Activated CD4-positive, alpha-beta T cell treated with anti-CD3 and anti-CD28 coated beads for 36 hours (primary cell): ENCODE data around the gene NUDT9. TPM values are rescaled to one million over a fixed set of nuclear protein-coding genes. Genes with fewer than 3 reads are reported as not detected.
"Not testable (repeated sequence)": the region's sequence is repeated elsewhere in the genome, so short reads cannot be mapped to it uniquely, and the experiment has no call there.

Source experiments
- ATAC-seq: fragments of 200-7000 bp; cut with Tn5 transposase; one replicate; pipeline ENCODE4 v1.10.0; 2021; ENCODE audit warnings: mild to moderate bottlenecking, moderate library complexity
- CTCF ChIA-PET: fragments of 350-600 bp; sonication (Branson Sonifier 250); formaldehyde crosslinking; loops from one replicate; lab custom pipeline; 2021; ENCODE audit warnings: antibody characterized with exemption; lab: Charles Lee
- POLR2A ChIA-PET: fragments of 350-600 bp; sonication (Branson Sonifier 250); formaldehyde crosslinking; loops from one replicate; lab custom pipeline; 2021; ENCODE audit warnings: antibody characterized with exemption, inconsistent platforms; lab: Charles Lee
- DNase-seq: peaks from one replicate; pipeline ENCODE4 v3.0.0-alpha.2; 2020
- H3K27ac Mint-ChIP-seq: one replicate; pipeline ENCODE4 v1.8.0; 2021; ENCODE audit warnings: mixed read lengths
- H3K27me3 Mint-ChIP-seq: one replicate; pipeline ENCODE4 v1.8.0; 2021; ENCODE audit warnings: mixed read lengths
- H3K36me3 Mint-ChIP-seq: one replicate; pipeline ENCODE4 v1.8.0; 2021; ENCODE audit warnings: low read depth, mixed read lengths
- H3K4me1 Mint-ChIP-seq: one replicate; pipeline ENCODE4 v1.8.0; 2021; ENCODE audit warnings: mixed read lengths
- H3K4me3 Mint-ChIP-seq: one replicate; pipeline ENCODE4 v1.8.0; 2021; ENCODE audit warnings: mild to moderate bottlenecking, moderate library complexity, mixed read lengths
- H3K9me3 Mint-ChIP-seq: one replicate; pipeline ENCODE4 v1.8.0; 2021; ENCODE audit warnings: low read depth, mixed read lengths
- intact Hi-C, 2 experiments: fragments of 100-400 bp; cut with DNase I in 1 of 2; cut with micrococcal nuclease in 1 of 2; formaldehyde crosslinking; loops; one replicate each; pipeline versions ENCODE4 v1.14.2 to v1.15.1; 2022 to 2024; cut with DNase I, micrococcal nuclease
- total RNA-seq, 2 experiments: library from RNA; stranded (reverse); gene quantifications; one replicate each; pipeline ENCODE4 v1.2.3, GENCODE V29; 2021

Gene NUDT9, protein sequence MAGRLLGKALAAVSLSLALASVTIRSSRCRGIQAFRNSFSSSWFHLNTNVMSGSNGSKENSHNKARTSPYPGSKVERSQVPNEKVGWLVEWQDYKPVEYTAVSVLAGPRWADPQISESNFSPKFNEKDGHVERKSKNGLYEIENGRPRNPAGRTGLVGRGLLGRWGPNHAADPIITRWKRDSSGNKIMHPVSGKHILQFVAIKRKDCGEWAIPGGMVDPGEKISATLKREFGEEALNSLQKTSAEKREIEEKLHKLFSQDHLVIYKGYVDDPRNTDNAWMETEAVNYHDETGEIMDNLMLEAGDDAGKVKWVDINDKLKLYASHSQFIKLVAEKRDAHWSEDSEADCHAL
- total RNA-seq: 10 to 100 TPM in 1 of 2 experiments, 1 to 10 TPM in 1; 9.8 to 13.3 TPM

DNA sequence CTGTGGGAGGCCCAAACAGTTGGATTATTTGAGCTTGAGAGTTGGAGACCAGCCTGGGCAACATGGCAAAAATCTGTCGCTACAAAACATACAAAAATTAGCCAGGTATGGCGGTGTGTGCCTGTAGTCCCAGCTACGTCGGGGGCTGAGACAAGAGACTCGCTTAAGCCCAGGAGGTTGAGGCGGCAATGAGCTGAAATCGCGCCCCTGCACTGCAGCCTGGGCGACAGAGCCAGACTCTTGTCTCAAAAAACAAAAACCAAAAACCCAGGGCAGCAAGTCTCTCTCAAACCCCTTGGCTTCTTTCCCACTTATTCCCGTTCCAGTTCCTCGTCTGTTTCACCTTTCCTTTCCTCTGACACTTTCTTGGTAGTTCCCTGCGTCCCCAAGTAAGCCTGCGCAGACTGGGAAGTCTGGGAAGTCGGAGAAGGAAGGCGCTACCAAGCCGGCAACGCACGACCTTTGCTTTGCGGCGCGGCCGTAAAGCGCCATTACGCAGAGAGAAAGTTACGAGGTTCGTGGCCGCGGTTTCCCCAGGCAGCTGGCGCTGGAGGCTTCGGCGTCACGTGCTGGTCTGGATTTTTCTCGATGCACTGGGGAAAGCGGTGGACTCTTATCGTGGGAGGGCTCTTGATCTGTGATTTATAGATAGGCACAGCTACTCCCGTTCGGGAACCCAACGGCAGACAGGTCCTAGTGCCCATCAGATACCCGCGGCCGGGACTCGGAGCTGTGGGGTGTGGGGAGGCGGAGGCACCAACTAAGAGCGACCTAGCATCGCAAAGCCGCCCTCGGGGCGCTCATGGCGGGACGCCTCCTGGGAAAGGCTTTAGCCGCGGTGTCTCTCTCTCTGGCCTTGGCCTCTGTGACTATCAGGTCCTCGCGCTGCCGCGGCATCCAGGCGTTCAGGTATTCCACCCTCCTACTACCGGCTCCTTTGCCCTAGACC, at the start of gene NUDT9:
TSS of gene NUDT9 (plus strand) at position 470 of the 949 bp plus-strand sequence. CDS start at position 803, 333 bp downstream.
- DNase-seq (peak; percentile 94), ATAC-seq (peak; percentile 88)
- no peaks in the 10 kb centered on the region for H3K36me3 Mint-ChIP-seq
- peaks cover 33% of the 10 kb centered on the region for H3K4me1 Mint-ChIP-seq
- ChIA-PET CTCF (interaction anchor here (0.7 to 3.7 kb wide), 4 partner anchors 18 to 586 kb away, joined by 3 to 18 read pairs (median 3); partner anchors contain the start of gene HSD17B11), POLR2A (interaction anchor here (1.8 kb wide), 1 partner anchor 31 kb away, joined by 4 read pairs; the partner anchor contains the start of gene HSD17B11)
- no peaks in the 10 kb centered on the region for H3K27me3 Mint-ChIP-seq
- intact Hi-C loops: loop anchor here (1.0 to 10.0 kb wide), 9 partner anchors 31 to 1692 kb away; partner anchors contain the start of genes HSD17B11 (in 2 of the 2), KLHL8 (in 2 of the 2), AFF1 (in 1 of the 2) and PKD2 (in 1 of the 2)
- no peaks in the 10 kb centered on the region for H3K9me3 Mint-ChIP-seq
- H3K27ac Mint-ChIP-seq: peak within 1 kb of the TSS; percentile 99
- H3K4me3 Mint-ChIP-seq: peak within 1 kb of the TSS; percentile 86

DNA sequence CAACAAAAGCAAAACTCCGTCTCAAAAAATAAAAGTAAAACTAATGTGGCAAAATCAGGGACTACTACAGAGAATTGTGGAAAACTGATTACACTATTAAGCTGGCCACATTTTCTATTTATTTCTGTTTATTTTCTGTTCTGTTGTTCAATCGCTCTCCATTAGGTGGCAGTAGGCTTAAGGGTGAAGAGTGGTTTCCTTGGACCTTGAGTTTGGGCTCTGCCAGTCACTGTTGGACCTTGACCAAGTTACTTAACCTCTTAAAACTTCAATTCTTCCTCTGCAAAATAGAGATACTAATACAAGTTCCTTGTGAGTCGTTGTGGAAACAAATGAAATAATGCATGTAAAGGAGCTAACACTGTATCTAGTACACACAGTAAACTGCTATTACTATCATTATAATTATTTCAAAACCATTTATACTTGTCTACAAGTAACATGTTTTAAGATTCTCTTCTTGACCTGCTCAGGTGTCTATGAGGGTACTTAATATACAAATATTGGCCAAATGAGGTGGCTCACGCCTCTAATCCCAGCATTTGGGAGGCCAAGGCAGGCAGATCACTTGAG, 46.6 kb upstream of the NUDT9 start:
- no peaks in the 10 kb centered on the region for H3K27me3 Mint-ChIP-seq
- POLR2A ChIA-PET: no interaction called here

DNA sequence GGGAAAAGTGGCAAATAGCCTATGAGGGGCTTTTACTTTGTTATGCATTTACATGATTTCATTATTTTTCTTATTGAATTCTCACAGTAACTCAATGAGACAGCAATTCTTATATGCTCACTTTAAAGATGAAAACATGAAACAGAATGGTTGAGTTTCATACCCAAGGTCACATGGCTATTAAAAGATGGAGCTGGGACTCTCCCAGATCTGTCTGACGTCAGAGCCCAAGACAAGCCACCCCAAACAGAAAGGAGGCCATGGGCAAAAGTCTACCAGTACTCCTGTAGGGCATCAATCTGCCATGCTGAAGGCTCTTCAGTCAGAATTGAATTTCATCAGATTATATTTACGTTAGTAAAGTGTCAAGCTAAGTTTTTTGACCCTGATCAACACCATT, 44.6 kb upstream of the NUDT9 start:
- Mint-ChIP-seq H3K27ac (no peak overlapping the region), H3K4me3 (no peak overlapping the region), H3K4me1 (no peaks in the 10 kb centered on the region), H3K27me3 (no peaks in the 10 kb centered on the region), H3K9me3 (no peaks in the 10 kb centered on the region), H3K36me3 (peaks cover 7% of the 10 kb centered on the region)
- DNase-seq (no peak), ATAC-seq (no peak)
- POLR2A ChIA-PET: no interaction called here
- intact Hi-C loops: no loop called here
- CTCF ChIA-PET: interaction anchor here (0.5 kb wide), 1 partner anchor 881 kb away, joined by 3 read pairs; no protein-coding TSS in a partner anchor

More for the DNA sequence above, 46.6 kb upstream of the NUDT9 start:
- DNase-seq (no peak), ATAC-seq (no peak)
- Mint-ChIP-seq H3K4me3 (no peak overlapping the region), H3K27ac (no peak overlapping the region), H3K36me3 (peaks cover 13% of the 10 kb centered on the region), H3K9me3 (no peaks in the 10 kb centered on the region), H3K4me1 (no peaks in the 10 kb centered on the region)
- intact Hi-C loops: no loop called here
- CTCF ChIA-PET: interaction anchor here (1.3 to 1.5 kb wide), 2 partner anchors 18 to 91 kb away, joined by 4 read pairs; no protein-coding TSS in a partner anchor

DNA sequence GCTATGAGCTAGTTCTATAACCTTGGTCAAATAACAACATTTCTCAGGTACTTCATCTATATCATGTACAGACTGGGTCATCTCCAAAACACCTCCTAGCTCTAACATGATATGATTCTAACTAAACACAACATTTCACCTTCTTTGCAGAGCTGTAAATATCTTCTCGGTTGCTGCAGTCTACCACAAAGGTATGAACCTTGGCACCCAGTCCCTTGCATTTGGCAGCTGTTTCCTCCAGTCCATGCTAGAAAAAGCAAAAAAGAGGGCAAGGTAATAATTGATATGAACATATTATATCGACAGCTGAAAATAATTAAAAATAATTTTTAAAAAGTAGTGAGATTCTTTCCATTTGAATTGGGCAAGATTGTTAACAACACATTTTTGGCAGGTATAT, 40.3 kb upstream of the NUDT9 start:
- Mint-ChIP-seq H3K9me3 (peaks cover under 1% of the 10 kb centered on the region), H3K27me3 (no peaks in the 10 kb centered on the region), H3K27ac (no peak overlapping the region), H3K36me3 (peaks cover 7% of the 10 kb centered on the region), H3K4me1 (peaks cover 21% of the 10 kb centered on the region), H3K4me3 (no peak overlapping the region)
- CTCF ChIA-PET: interaction anchor here (0.9 to 1.3 kb wide), 3 partner anchors 12 to 83 kb away, joined by 3 to 6 read pairs (median 3); no protein-coding TSS in a partner anchor
- POLR2A ChIA-PET: interaction anchor here (0.7 kb wide), 1 partner anchor 34 kb away, joined by 3 read pairs; no protein-coding TSS in a partner anchor
- intact Hi-C loops: no loop called here
- no peak for ATAC-seq
- no peak for DNase-seq

DNA sequence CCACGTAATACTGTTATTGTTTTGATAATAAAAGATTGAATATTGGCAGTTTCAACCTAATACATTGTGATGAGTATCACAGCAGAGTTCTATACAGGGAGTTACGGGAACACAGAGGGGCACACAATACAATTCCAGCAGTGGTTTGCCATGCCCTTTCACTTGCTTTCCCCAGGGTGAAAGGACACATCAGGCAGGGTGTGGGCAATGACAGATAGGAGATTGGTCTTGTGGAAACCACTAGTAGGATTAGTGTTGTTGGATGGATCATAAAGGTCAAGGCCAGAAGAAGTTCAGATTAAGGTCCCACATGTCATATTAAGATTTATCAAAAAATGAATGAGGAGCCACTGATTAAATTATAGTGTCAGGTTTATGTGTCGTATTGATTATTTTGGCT, 39.4 kb upstream of the NUDT9 start:
- H3K36me3 Mint-ChIP-seq: peaks cover 13% of the 10 kb centered on the region
- H3K9me3 Mint-ChIP-seq: peaks cover 4% of the 10 kb centered on the region
- no peaks in the 10 kb centered on the region for H3K27me3 Mint-ChIP-seq
- DNase-seq (no peak), ATAC-seq (no peak)
- peaks cover 28% of the 10 kb centered on the region for H3K4me1 Mint-ChIP-seq
- intact Hi-C loops: no loop called here
- CTCF ChIA-PET: no interaction called here
- POLR2A ChIA-PET: no interaction called here
- no peak overlapping the region for H3K4me3 Mint-ChIP-seq
- no peak overlapping the region for H3K27ac Mint-ChIP-seq

DNA sequence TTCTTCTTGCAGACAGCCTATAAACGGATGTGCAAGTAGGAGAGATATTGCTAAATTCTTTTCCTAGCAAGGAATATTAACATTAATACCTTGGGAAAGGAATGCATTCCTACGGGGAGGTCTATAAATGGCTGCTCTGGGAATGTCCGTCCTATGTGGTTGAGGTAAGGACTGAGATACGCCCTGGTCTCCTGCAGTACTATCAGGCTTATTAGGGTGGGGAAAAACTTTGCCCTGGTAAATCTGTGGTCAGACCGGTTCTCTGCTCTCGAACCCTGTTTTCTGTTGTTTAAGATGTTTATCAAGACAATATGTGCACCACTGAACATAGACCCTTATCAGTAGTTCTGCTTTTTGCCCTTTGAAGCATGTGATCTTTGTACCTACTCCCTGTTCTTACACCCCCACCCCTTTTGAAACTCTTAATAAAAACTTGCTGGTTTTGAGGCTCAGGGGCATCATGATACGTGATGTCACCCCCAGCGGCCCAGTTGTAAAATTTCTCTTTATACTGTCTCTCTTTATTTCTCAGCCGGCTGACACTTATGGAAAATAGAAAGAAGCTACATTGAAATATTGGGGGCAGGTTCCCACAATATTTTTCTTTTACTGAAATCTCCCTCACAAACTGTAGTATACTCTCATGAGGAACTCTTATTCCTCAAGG, 37.8 kb upstream of the NUDT9 start:
- H3K27me3 Mint-ChIP-seq, intact Hi-C loops, H3K4me3 Mint-ChIP-seq, H3K9me3 Mint-ChIP-seq, CTCF ChIA-PET, DNase-seq, H3K27ac Mint-ChIP-seq, POLR2A ChIA-PET, ATAC-seq: not testable (repeated sequence)
- peaks cover 40% of the 10 kb centered on the region for H3K4me1 Mint-ChIP-seq
- H3K36me3 Mint-ChIP-seq: peaks cover 13% of the 10 kb centered on the region

DNA sequence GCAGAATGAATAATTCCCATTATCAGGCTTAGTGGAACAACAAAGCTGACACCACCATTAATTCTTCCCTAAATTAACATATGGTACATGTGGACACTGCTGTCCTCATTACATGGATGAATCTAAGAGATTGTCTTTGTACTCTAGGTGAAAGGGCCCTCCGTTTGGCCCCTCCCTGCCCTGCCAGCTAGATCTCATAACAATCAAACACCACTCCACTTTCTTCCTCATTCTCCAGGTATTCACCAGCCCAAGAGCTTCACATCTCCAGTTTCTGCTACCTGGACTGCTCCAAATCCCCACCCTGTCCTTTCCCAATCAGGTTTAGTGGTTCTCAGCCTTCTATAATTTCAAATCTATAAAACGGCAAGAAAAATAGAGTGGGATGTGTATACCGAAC, 35.1 kb upstream of the NUDT9 start:
- CTCF ChIA-PET: no interaction called here
- Mint-ChIP-seq H3K27ac (no peak overlapping the region), H3K9me3 (peaks cover 4% of the 10 kb centered on the region), H3K4me1 (peaks cover 52% of the 10 kb centered on the region), H3K4me3 (no peak overlapping the region), H3K27me3 (no peaks in the 10 kb centered on the region), H3K36me3 (peaks cover 8% of the 10 kb centered on the region)
- intact Hi-C loops: no loop called here
- ATAC-seq (no peak), DNase-seq (no peak)
- POLR2A ChIA-PET: no interaction called here

DNA sequence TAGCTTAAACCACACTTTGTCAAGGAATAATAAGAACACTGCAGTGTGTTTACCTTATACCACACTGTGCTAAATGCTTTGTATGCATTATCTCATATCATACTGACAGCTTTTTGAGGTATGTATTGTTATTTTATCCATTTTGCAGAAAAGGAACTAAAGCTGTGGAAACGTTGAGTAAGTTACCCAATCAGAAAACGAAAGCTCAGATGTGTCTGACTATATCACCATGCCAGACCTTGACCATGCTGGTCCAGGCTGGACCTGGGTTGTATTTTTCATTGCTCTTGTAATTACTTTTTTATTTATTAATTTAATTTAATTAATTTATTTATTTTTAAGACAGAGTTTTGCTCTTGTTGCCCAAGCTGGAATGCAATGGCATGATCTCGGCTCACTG, 33.5 kb upstream of the NUDT9 start:
- Mint-ChIP-seq H3K27ac (no peak overlapping the region), H3K27me3 (no peaks in the 10 kb centered on the region), H3K36me3 (peaks cover 8% of the 10 kb centered on the region), H3K9me3 (peaks cover 4% of the 10 kb centered on the region), H3K4me3 (peak overlapping the region; percentile 78), H3K4me1 (peaks cover 46% of the 10 kb centered on the region)
- CTCF ChIA-PET: interaction anchor here (0.6 to 1.2 kb wide), 5 partner anchors 9 to 83 kb away, joined by 3 read pairs; no protein-coding TSS in a partner anchor
- DNase-seq (no peak), ATAC-seq (no peak)
- intact Hi-C loops: no loop called here
- POLR2A ChIA-PET: no interaction called here

DNA sequence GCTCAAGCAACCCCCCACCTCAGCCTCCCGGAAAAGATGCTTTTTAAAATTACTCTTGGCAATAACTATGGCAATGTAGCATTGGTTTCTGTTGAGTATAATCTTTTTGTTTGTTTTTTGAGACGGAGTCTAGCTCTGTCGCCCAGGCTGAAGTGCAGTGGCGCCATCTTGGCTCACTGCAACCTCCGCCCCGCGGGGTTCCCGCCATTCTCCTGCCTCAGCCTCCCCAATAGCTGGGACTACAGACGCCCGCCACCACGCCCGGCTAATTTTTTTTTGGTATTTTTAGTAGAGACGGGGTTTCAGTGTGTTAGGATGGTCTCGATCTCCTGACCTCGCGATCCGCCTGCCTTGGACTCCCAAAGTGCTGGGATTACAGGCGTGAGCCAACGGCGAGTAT, 32.3 kb upstream of the NUDT9 start:
- intact Hi-C loops: loop anchor here in 1 of 2 experiments (2.0 kb wide), 1 partner anchor 895 kb away; the partner anchor contains the start of gene PPM1K
- ChIA-PET CTCF (interaction anchor here (0.6 to 2.7 kb wide), 7 partner anchors 9 to 824 kb away, joined by 3 to 18 read pairs (median 4); partner anchors contain the start of gene NUDT9), POLR2A (interaction anchor here (0.7 kb wide), 2 partner anchors 170 to 317 kb away, joined by 3 to 7 read pairs; no protein-coding TSS in a partner anchor)
- H3K27me3 Mint-ChIP-seq, H3K36me3 Mint-ChIP-seq, DNase-seq, ATAC-seq, H3K9me3 Mint-ChIP-seq: not testable (repeated sequence)
- H3K4me3 Mint-ChIP-seq: peak overlapping the region; percentile 78
- peaks cover 48% of the 10 kb centered on the region for H3K4me1 Mint-ChIP-seq
- H3K27ac Mint-ChIP-seq: peak overlapping the region; percentile 92

DNA sequence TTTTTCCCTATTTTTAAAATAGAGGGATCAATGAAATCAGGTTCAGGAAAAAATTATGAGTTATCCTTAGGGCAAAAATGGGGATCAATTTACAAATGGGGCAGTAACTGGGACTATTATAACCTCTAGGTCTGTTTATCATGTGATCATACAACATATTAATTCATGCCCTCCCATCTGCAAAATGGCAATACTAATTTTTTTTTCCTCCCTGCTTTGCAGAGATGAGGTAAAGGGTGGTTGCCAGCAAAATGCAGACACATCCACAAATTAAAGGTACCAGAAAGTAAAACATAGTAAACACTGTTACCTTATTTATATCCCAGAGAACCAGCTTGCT, 31.9 kb upstream of the NUDT9 start:
- CTCF ChIA-PET: interaction anchor here (0.6 to 2.7 kb wide), 10 partner anchors 8 to 823 kb away, joined by 3 to 18 read pairs (median 4); partner anchors contain the start of gene NUDT9
- peak; percentile 5 for ATAC-seq
- peak overlapping the region; percentile 78 for H3K4me3 Mint-ChIP-seq
- H3K36me3 Mint-ChIP-seq: peaks cover 6% of the 10 kb centered on the region
- POLR2A ChIA-PET: interaction anchor here (0.6 to 1.0 kb wide), 4 partner anchors 23 to 317 kb away, joined by 3 to 7 read pairs (median 4); partner anchors contain the start of gene NUDT9
- peaks cover 48% of the 10 kb centered on the region for H3K4me1 Mint-ChIP-seq
- peak overlapping the region; percentile 92 for H3K27ac Mint-ChIP-seq
- no peaks in the 10 kb centered on the region for H3K27me3 Mint-ChIP-seq
- DNase-seq: no peak
- intact Hi-C loops: loop anchor here in 1 of 2 experiments (2.0 kb wide), 1 partner anchor 894 kb away; the partner anchor contains the start of gene PPM1K
- H3K9me3 Mint-ChIP-seq: peaks cover 4% of the 10 kb centered on the region
